ENCODE results near the gene CDT1. TPM values are rescaled to one million over a fixed set of nuclear protein-coding genes. Genes with fewer than 3 reads are reported as not detected.

The CDT1 gene
- total and polyA plus RNA-seq, 2 experiments from 2014 or later, result 32.6 to 187 TPM

DNA sequence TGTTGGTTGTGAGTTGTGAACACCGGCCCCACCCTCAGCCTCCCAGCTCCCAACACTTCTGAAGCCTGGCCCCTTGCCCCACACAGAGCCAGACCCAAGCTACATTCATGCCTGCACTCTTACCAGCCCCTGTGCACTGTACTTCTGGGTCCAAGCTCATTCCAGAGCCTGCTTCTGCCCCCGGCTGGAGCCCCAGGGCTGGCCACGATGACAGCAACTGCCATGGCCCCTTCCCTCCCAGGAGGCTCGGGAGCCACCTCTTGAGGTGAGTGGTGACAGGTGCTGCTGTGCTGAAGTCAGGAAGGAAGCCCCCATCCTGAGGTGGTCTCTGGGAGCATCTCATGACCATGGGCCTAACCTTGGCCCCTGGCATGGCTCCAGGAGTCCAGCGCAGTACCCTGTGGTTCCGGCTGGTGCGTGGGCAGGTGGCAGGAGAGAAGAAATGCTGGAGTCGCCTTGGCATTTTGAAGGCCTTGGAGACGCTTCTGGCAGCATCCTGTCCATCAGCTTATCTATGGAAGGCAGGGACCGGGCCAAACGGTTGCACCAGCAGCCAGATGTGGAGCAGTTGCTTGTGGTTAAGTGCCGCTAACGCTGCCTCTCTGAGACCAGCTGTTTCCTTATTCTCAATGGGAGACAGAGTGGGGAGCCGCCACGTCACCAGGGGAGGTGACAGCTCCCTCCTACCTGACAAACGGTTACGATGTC lies 3.9 kb upstream of the CDT1 start:
- H3K27ac ChIP-seq (ENCODE audit: low read depth), result no peak overlapping the region
- ATAC-seq, result no peak
- H3K27ac Mint-ChIP-seq, result no peak overlapping the region

DNA sequence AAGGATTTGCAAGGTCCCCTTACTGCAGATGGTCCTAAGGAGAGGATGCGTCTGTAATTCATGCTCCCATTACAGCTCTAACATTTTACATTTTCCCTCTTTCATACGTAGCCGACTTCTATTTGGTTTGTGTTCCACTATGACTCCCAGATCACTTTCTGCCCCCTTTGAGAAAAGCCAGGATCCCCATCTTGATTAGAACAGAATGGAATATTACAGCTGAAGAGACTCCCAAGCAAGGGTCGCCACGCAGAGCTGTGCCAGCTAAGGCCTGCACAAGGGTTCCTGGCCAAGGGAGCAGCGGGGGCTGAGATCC lies 3.4 kb upstream of the CDT1 start:
- Histone ChIP-seq H3K9me2 (ENCODE audit: insufficient read depth) (no peaks in the 10 kb centered on the region), H2AFZ (no peak overlapping the region), H3K36me3 (ENCODE audit: insufficient read depth) (no peaks in the 10 kb centered on the region), H3K4me1 (ENCODE audit: insufficient read depth) (no peaks in the 10 kb centered on the region), H3K79me2 (replicated peaks; ENCODE audit: insufficient read depth) (peaks cover 11% of the 10 kb centered on the region), H3K4me3 (no peak overlapping the region), H3K4me2 (no peak overlapping the region), H3K27ac (ENCODE audit: low read depth) (no peak overlapping the region), H3F3A (replicated peaks; ENCODE audit: low read depth) (peaks cover 15% of the 10 kb centered on the region), H3K27me3 (ENCODE audit: insufficient read depth) (no peaks in the 10 kb centered on the region), H4K20me1 (replicated peaks; ENCODE audit: insufficient read depth) (no peaks in the 10 kb centered on the region; the same call in 1 of the 2 replicates)
- H3K27me3 Mint-ChIP-seq (ENCODE audit: insufficient read depth, low read depth, poor library complexity), result peaks cover 10% of the 10 kb centered on the region
- H3K4me3 Mint-ChIP-seq, result no peak overlapping the region
- peaks cover 21% of the 10 kb centered on the region for H3K36me3 Mint-ChIP-seq (ENCODE audit: low read depth)
- H3K4me1 Mint-ChIP-seq, result no peaks in the 10 kb centered on the region
- H3K27ac Mint-ChIP-seq, result no peak overlapping the region
- DNase-seq (ENCODE audit: low spot score), result no peak
- no peaks in the 10 kb centered on the region for H3K9me3 Mint-ChIP-seq
- ATAC-seq, result no peak
- TF ChIP-seq JUNB (IDR thresholded peaks at IDR 0.05; ENCODE audit: unreplicated experiment), result no peak
- no peak for TF ChIP-seq NANOG (IDR thresholded peaks at IDR 0.05; ENCODE audit: borderline replicate concordance)
- no peak for TF ChIP-seq CREB1 (CRISPR knock-in tag; IDR thresholded peaks at IDR 0.05; ENCODE audit: low read depth)
- no peak for TF ChIP-seq POLR2AphosphoS5 (IDR thresholded peaks at IDR 0.05; ENCODE audit: low read depth)
- no peak for TF ChIP-seq ZNF114 (CRISPR knock-in tag; IDR thresholded peaks at IDR 0.05)
- TF ChIP-seq, protein P1, sequence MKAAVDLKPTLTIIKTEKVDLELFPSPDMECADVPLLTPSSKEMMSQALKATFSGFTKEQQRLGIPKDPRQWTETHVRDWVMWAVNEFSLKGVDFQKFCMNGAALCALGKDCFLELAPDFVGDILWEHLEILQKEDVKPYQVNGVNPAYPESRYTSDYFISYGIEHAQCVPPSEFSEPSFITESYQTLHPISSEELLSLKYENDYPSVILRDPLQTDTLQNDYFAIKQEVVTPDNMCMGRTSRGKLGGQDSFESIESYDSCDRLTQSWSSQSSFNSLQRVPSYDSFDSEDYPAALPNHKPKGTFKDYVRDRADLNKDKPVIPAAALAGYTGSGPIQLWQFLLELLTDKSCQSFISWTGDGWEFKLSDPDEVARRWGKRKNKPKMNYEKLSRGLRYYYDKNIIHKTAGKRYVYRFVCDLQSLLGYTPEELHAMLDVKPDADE (IDR thresholded peaks at IDR 0.05), result no peak
- TF ChIP-seq, protein P2, sequence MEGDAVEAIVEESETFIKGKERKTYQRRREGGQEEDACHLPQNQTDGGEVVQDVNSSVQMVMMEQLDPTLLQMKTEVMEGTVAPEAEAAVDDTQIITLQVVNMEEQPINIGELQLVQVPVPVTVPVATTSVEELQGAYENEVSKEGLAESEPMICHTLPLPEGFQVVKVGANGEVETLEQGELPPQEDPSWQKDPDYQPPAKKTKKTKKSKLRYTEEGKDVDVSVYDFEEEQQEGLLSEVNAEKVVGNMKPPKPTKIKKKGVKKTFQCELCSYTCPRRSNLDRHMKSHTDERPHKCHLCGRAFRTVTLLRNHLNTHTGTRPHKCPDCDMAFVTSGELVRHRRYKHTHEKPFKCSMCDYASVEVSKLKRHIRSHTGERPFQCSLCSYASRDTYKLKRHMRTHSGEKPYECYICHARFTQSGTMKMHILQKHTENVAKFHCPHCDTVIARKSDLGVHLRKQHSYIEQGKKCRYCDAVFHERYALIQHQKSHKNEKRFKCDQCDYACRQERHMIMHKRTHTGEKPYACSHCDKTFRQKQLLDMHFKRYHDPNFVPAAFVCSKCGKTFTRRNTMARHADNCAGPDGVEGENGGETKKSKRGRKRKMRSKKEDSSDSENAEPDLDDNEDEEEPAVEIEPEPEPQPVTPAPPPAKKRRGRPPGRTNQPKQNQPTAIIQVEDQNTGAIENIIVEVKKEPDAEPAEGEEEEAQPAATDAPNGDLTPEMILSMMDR (conservative IDR thresholded peaks at IDR 0.05; ENCODE audit: low read depth in 2 of 2), result no peak
- TF ChIP-seq EZH2 (IDR thresholded peaks at IDR 0.05; ENCODE audit: low read depth, unreplicated experiment), result no peak
- TF ChIP-seq ZNF331 (CRISPR knock-in tag; IDR thresholded peaks at IDR 0.05; ENCODE audit: low read depth), result no peak
- TF ChIP-seq, protein P3, sequence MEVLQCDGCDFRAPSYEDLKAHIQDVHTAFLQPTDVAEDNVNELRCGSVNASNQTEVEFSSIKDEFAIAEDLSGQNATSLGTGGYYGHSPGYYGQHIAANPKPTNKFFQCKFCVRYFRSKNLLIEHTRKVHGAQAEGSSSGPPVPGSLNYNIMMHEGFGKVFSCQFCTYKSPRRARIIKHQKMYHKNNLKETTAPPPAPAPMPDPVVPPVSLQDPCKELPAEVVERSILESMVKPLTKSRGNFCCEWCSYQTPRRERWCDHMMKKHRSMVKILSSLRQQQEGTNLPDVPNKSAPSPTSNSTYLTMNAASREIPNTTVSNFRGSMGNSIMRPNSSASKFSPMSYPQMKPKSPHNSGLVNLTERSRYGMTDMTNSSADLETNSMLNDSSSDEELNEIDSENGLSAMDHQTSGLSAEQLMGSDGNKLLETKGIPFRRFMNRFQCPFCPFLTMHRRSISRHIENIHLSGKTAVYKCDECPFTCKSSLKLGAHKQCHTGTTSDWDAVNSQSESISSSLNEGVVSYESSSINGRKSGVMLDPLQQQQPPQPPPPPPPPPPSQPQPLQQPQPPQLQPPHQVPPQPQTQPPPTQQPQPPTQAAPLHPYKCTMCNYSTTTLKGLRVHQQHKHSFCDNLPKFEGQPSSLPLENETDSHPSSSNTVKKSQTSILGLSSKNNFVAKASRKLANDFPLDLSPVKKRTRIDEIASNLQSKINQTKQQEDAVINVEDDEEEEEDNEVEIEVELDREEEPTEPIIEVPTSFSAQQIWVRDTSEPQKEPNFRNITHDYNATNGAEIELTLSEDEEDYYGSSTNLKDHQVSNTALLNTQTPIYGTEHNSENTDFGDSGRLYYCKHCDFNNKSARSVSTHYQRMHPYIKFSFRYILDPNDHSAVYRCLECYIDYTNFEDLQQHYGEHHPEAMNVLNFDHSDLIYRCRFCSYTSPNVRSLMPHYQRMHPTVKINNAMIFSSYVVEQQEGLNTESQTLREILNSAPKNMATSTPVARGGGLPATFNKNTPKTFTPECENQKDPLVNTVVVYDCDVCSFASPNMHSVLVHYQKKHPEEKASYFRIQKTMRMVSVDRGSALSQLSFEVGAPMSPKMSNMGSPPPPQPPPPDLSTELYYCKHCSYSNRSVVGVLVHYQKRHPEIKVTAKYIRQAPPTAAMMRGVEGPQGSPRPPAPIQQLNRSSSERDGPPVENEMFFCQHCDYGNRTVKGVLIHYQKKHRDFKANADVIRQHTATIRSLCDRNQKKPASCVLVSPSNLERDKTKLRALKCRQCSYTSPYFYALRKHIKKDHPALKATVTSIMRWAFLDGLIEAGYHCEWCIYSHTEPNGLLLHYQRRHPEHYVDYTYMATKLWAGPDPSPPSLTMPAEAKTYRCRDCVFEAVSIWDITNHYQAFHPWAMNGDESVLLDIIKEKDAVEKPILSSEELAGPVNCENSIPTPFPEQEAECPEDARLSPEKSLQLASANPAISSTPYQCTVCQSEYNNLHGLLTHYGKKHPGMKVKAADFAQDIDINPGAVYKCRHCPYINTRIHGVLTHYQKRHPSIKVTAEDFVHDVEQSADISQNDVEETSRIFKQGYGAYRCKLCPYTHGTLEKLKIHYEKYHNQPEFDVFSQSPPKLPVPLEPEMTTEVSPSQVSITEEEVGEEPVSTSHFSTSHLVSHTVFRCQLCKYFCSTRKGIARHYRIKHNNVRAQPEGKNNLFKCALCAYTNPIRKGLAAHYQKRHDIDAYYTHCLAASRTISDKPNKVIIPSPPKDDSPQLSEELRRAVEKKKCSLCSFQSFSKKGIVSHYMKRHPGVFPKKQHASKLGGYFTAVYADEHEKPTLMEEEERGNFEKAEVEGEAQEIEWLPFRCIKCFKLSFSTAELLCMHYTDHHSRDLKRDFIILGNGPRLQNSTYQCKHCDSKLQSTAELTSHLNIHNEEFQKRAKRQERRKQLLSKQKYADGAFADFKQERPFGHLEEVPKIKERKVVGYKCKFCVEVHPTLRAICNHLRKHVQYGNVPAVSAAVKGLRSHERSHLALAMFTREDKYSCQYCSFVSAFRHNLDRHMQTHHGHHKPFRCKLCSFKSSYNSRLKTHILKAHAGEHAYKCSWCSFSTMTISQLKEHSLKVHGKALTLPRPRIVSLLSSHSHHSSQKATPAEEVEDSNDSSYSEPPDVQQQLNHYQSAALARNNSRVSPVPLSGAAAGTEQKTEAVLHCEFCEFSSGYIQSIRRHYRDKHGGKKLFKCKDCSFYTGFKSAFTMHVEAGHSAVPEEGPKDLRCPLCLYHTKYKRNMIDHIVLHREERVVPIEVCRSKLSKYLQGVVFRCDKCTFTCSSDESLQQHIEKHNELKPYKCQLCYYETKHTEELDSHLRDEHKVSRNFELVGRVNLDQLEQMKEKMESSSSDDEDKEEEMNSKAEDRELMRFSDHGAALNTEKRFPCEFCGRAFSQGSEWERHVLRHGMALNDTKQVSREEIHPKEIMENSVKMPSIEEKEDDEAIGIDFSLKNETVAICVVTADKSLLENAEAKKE (CRISPR knock-in tag; IDR thresholded peaks at IDR 0.05), result no peak

More for the DNA sequence above, 3.9 kb upstream of the CDT1 start:
- Histone ChIP-seq H2AFZ (no peak overlapping the region), H3K9me2 (ENCODE audit: insufficient read depth) (no peaks in the 10 kb centered on the region), H3K4me3 (no peak overlapping the region), H3K36me3 (ENCODE audit: insufficient read depth) (no peaks in the 10 kb centered on the region), H3K4me1 (ENCODE audit: insufficient read depth) (no peaks in the 10 kb centered on the region), H4K20me1 (replicated peaks; ENCODE audit: insufficient read depth) (no peaks in the 10 kb centered on the region), H3K4me2 (no peak overlapping the region), H3K27me3 (ENCODE audit: insufficient read depth) (no peaks in the 10 kb centered on the region), H3F3A (replicated peaks; ENCODE audit: low read depth) (peaks cover 10% of the 10 kb centered on the region; the same call in 1 of the 2 replicates), H3K79me2 (replicated peaks; ENCODE audit: insufficient read depth) (peaks cover 7% of the 10 kb centered on the region)
- Mint-ChIP-seq H3K4me1 (no peaks in the 10 kb centered on the region), H3K27me3 (ENCODE audit: insufficient read depth, low read depth, poor library complexity) (peaks cover 10% of the 10 kb centered on the region), H3K9me3 (no peaks in the 10 kb centered on the region), H3K4me3 (no peak overlapping the region), H3K36me3 (ENCODE audit: low read depth) (peaks cover 18% of the 10 kb centered on the region)
- DNase-seq (ENCODE audit: low spot score), result no peak
- TF ChIP-seq, protein P1 (IDR thresholded peaks at IDR 0.05), result no peak
- TF ChIP-seq EZH2phosphoT487 (IDR thresholded peaks at IDR 0.05; ENCODE audit: unreplicated experiment), result no peak
- no peak for TF ChIP-seq ZNF331 (CRISPR knock-in tag; IDR thresholded peaks at IDR 0.05; ENCODE audit: low read depth)
